ENCODE measurements around the gene ASTN2.

The ASTN2 gene

DNA sequence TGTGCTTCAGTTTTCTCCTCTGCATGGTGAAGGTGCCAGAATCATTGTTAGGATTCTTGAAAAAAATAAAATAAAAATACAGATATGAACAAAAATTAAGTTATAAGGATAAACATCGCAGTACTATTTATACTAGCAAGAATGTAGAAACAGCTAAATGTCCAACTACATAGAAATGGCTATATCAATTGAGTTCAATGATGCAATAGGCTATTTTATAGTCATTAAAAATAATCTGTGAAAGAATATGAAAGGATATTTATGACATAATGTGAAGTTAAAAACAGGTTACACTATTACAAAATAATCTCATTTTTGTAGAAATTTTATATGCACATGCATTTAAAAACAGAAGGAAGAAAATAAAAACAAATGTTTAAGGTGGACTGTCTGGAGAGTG, 926.5 kb downstream of the ASTN2 start:
- Histone ChIP-seq H2AFZ (ENCODE audit: low read length) (no peak overlapping the region), H3K27me3 (ENCODE audit: insufficient read depth, low read length) (no peaks in the 10 kb centered on the region), H3K9ac (ENCODE audit: low read length) (no peak overlapping the region), H3K36me3 (ENCODE audit: insufficient read depth, low read length) (no peaks in the 10 kb centered on the region), H3K27ac (ENCODE audit: low read depth, low read length, poor library complexity, severe bottlenecking) (no peak overlapping the region), H4K20me1 (ENCODE audit: insufficient read depth, low read length) (no peaks in the 10 kb centered on the region), H3K4me3 (ENCODE audit: low read depth, low read length, poor library complexity, severe bottlenecking) (no peak overlapping the region), H3K9me3 (ENCODE audit: low read length) (no peaks in the 10 kb centered on the region), H3K79me2 (ENCODE audit: insufficient read depth, low read length) (no peaks in the 10 kb centered on the region), H3K4me2 (ENCODE audit: low read length) (no peak overlapping the region), H3F3A (ENCODE audit: insufficient read depth, low read length) (no peaks in the 10 kb centered on the region), H3K4me1 (ENCODE audit: insufficient read depth, low read length, severe bottlenecking) (no peaks in the 10 kb centered on the region), H3K9me2 (ENCODE audit: low read depth, low read length) (no peaks in the 10 kb centered on the region)
- TF ChIP-seq, protein P1, sequence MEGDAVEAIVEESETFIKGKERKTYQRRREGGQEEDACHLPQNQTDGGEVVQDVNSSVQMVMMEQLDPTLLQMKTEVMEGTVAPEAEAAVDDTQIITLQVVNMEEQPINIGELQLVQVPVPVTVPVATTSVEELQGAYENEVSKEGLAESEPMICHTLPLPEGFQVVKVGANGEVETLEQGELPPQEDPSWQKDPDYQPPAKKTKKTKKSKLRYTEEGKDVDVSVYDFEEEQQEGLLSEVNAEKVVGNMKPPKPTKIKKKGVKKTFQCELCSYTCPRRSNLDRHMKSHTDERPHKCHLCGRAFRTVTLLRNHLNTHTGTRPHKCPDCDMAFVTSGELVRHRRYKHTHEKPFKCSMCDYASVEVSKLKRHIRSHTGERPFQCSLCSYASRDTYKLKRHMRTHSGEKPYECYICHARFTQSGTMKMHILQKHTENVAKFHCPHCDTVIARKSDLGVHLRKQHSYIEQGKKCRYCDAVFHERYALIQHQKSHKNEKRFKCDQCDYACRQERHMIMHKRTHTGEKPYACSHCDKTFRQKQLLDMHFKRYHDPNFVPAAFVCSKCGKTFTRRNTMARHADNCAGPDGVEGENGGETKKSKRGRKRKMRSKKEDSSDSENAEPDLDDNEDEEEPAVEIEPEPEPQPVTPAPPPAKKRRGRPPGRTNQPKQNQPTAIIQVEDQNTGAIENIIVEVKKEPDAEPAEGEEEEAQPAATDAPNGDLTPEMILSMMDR (IDR thresholded peaks at IDR 0.05; ENCODE audit: low read length) = no peak
- no peak for TF ChIP-seq EZH2 (IDR thresholded peaks at IDR 0.05; ENCODE audit: borderline replicate concordance, low read length)

- no peaks in the 10 kb centered on the region for H3F3A ChIP-seq (ENCODE audit: insufficient read depth, low read length)
- no peak overlapping the region for H3K9ac ChIP-seq (ENCODE audit: low read length)
- H2AFZ ChIP-seq (ENCODE audit: low read length) = no peak overlapping the region
- H3K79me2 ChIP-seq (ENCODE audit: insufficient read depth, low read length) = no peaks in the 10 kb centered on the region
- no peak overlapping the region for H3K4me2 ChIP-seq (ENCODE audit: low read length)
- no peak overlapping the region for H3K27ac ChIP-seq (ENCODE audit: low read depth, low read length, poor library complexity, severe bottlenecking)
- no peaks in the 10 kb centered on the region for H3K9me2 ChIP-seq (ENCODE audit: low read depth, low read length)
- H3K4me1 ChIP-seq (ENCODE audit: insufficient read depth, low read length, severe bottlenecking) = no peaks in the 10 kb centered on the region
- no peaks in the 10 kb centered on the region for H3K9me3 ChIP-seq (ENCODE audit: low read length)
- H3K4me3 ChIP-seq (ENCODE audit: low read depth, low read length, poor library complexity, severe bottlenecking) = no peak overlapping the region
- H3K27me3 ChIP-seq (ENCODE audit: insufficient read depth, low read length) = no peaks in the 10 kb centered on the region
- TF ChIP-seq, protein P1 (IDR thresholded peaks at IDR 0.05; ENCODE audit: low read length) = no peak
- TF ChIP-seq EZH2 (IDR thresholded peaks at IDR 0.05; ENCODE audit: borderline replicate concordance, low read length) = no peak
- no peaks in the 10 kb centered on the region for H4K20me1 ChIP-seq (ENCODE audit: insufficient read depth, low read length)
- H3K36me3 ChIP-seq (ENCODE audit: insufficient read depth, low read length) = no peaks in the 10 kb centered on the region
Measured at GRCh38 chr9:116484492-116485061, 930.3 kb downstream of the ASTN2 start.

- Histone ChIP-seq H2AFZ (ENCODE audit: low read length) (no peak overlapping the region), H3K9me2 (ENCODE audit: low read depth, low read length) (no peaks in the 10 kb centered on the region), H3K9ac (ENCODE audit: low read length) (no peak overlapping the region), H3F3A (ENCODE audit: insufficient read depth, low read length) (no peaks in the 10 kb centered on the region), H3K4me1 (ENCODE audit: insufficient read depth, low read length, severe bottlenecking) (no peaks in the 10 kb centered on the region), H3K79me2 (ENCODE audit: insufficient read depth, low read length) (no peaks in the 10 kb centered on the region), H3K9me3 (ENCODE audit: low read length) (no peaks in the 10 kb centered on the region), H4K20me1 (ENCODE audit: insufficient read depth, low read length) (no peaks in the 10 kb centered on the region), H3K4me2 (ENCODE audit: low read length) (no peak overlapping the region), H3K27ac (ENCODE audit: low read depth, low read length, poor library complexity, severe bottlenecking) (no peak overlapping the region), H3K4me3 (ENCODE audit: low read depth, low read length, poor library complexity, severe bottlenecking) (no peak overlapping the region), H3K27me3 (ENCODE audit: insufficient read depth, low read length) (no peaks in the 10 kb centered on the region), H3K36me3 (ENCODE audit: insufficient read depth, low read length) (no peaks in the 10 kb centered on the region)
- no peak for TF ChIP-seq EZH2 (IDR thresholded peaks at IDR 0.05; ENCODE audit: borderline replicate concordance, low read length)
- TF ChIP-seq, protein P1 (IDR thresholded peaks at IDR 0.05; ENCODE audit: low read length) = no peak
Measured at GRCh38 chr9:116483622-116484491, 931.0 kb downstream of the ASTN2 start.

All from OCI-LY1 (cell line).